ENCODE results near the gene MAD2L1BP. TPM values are rescaled to one million over a fixed set of nuclear protein-coding genes. Genes with fewer than 3 reads are reported as not detected.

Gene MAD2L1BP
- total RNA-seq, 2 donors from 2014 or later, result 11.3 to 24.8 TPM

GRCh38 chr6:43621836-43622180 is 13.8 kb upstream of the MAD2L1BP start:
- Histone ChIP-seq H3K4me1 (ENCODE audit: control insufficient read depth in 1 of 2, low read depth in 2 of 2) (peaks cover 0 to 11% of the 10 kb centered on the region in 2 donors), H3K4me3 (no peak overlapping the region), H3K36me3 (peaks cover 54% of the 10 kb centered on the region), H3K27ac (no peak overlapping the region), H3K9me3 (no peaks in the 10 kb centered on the region), H3K27me3 (replicated peaks; ENCODE audit: insufficient read depth) (no peaks in the 10 kb centered on the region)
- ATAC-seq (ENCODE audit: insufficient number of reproducible peaks, low FRiP score, low read depth) (no peak), DNase-seq (ENCODE audit: low spot score) (no peak)
- TF ChIP-seq, protein P1, sequence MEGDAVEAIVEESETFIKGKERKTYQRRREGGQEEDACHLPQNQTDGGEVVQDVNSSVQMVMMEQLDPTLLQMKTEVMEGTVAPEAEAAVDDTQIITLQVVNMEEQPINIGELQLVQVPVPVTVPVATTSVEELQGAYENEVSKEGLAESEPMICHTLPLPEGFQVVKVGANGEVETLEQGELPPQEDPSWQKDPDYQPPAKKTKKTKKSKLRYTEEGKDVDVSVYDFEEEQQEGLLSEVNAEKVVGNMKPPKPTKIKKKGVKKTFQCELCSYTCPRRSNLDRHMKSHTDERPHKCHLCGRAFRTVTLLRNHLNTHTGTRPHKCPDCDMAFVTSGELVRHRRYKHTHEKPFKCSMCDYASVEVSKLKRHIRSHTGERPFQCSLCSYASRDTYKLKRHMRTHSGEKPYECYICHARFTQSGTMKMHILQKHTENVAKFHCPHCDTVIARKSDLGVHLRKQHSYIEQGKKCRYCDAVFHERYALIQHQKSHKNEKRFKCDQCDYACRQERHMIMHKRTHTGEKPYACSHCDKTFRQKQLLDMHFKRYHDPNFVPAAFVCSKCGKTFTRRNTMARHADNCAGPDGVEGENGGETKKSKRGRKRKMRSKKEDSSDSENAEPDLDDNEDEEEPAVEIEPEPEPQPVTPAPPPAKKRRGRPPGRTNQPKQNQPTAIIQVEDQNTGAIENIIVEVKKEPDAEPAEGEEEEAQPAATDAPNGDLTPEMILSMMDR (IDR thresholded peaks at IDR 0.05), result no peak

DNA sequence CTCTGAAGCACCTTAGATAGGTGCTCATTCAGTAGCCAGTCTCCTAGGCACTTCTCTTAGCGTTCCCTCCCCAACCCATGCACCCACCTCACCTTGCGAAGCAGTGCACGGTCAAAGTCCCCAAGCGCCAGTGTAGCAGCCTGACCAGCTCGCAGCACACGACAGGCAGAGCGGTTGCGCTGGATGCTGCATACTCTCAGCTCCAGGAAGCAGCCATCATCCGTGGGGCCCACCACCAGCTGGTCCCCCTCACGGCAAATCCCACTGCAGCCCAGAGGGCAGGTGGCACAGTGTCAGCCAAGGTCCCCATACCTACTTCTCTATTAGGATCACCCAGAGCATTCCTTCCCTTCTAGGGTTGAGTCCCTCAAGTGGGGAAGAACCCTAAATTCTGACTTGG is 13.1 kb upstream of the MAD2L1BP start:
- TF ChIP-seq, protein P1 (IDR thresholded peaks at IDR 0.05), result no peak
- DNase-seq (ENCODE audit: low spot score) (no peak), ATAC-seq (ENCODE audit: insufficient number of reproducible peaks, low FRiP score, low read depth) (no peak)
- Histone ChIP-seq H3K36me3 (peaks cover 54% of the 10 kb centered on the region), H3K4me3 (no peak overlapping the region), H3K9me3 (no peaks in the 10 kb centered on the region), H3K27me3 (replicated peaks; ENCODE audit: insufficient read depth) (no peaks in the 10 kb centered on the region), H3K27ac (no peak overlapping the region), H3K4me1 (ENCODE audit: control insufficient read depth in 1 of 2, low read depth in 2 of 2) (peaks cover under 1 to 18% of the 10 kb centered on the region in 2 donors)

- H3K27ac ChIP-seq, result no peak overlapping the region
- H3K9me3 ChIP-seq, result no peaks in the 10 kb centered on the region
- H3K4me3 ChIP-seq, result no peak overlapping the region
- no peaks in the 10 kb centered on the region for H3K27me3 ChIP-seq (replicated peaks; ENCODE audit: insufficient read depth)
- TF ChIP-seq, protein P1 (IDR thresholded peaks at IDR 0.05), result no peak
- H3K36me3 ChIP-seq, result peaks cover 54% of the 10 kb centered on the region
- DNase-seq (ENCODE audit: low spot score), result no peak
- no peak for ATAC-seq (ENCODE audit: insufficient number of reproducible peaks, low FRiP score, low read depth)
- peaks cover 7 to 24% of the 10 kb centered on the region in 2 donors for H3K4me1 ChIP-seq (ENCODE audit: control insufficient read depth in 1 of 2, low read depth in 2 of 2)
Observed at GRCh38 chr6:43623880-43624785, 11.5 kb upstream of the MAD2L1BP start.

DNA sequence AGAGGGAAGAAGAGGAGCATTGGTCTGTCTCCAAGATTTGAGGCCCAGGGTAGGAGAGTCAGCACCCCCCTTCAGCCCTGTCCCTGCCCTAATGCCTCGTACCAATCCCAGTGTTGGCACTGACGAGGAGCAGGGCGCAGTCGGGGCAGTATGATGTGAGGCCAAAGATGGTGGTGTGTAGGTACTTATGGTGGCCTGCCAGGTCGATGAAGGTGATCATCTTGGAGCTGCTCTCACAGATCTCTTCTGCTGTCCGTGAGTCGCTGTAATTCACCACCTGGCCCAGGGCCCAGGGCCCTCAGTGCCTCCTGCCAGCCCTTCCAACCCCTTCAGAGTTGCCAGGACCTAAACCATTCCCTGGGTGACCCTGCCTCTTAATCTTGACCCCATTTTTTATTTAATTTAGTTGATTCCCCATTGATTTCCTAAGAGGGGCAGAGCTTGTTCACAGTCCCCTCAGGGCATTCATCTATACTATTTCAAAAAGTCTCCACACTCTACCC is 10.8 kb upstream of the MAD2L1BP start:
- no peak overlapping the region for H3K4me3 ChIP-seq
- H3K4me1 ChIP-seq (ENCODE audit: control insufficient read depth in 1 of 2, low read depth in 2 of 2), result peaks cover 7 to 24% of the 10 kb centered on the region in 2 donors
- TF ChIP-seq, protein P1 (IDR thresholded peaks at IDR 0.05), result no peak
- no peaks in the 10 kb centered on the region for H3K9me3 ChIP-seq
- H3K36me3 ChIP-seq, result peaks cover 54% of the 10 kb centered on the region
- no peak for DNase-seq (ENCODE audit: low spot score)
- H3K27me3 ChIP-seq (replicated peaks; ENCODE audit: insufficient read depth), result no peaks in the 10 kb centered on the region
- ATAC-seq (ENCODE audit: insufficient number of reproducible peaks, low FRiP score, low read depth), result no peak
- no peak overlapping the region for H3K27ac ChIP-seq

GRCh38 chr6:43625393-43625992 is 10.1 kb upstream of the MAD2L1BP start:
- DNase-seq (ENCODE audit: low spot score), result no peak
- TF ChIP-seq, protein P1 (IDR thresholded peaks at IDR 0.05), result no peak
- Histone ChIP-seq H3K27ac (no peak overlapping the region), H3K4me1 (ENCODE audit: control insufficient read depth in 1 of 2, low read depth in 2 of 2) (peaks cover 10 to 28% of the 10 kb centered on the region in 2 donors), H3K27me3 (replicated peaks; ENCODE audit: insufficient read depth) (no peaks in the 10 kb centered on the region), H3K9me3 (no peaks in the 10 kb centered on the region), H3K4me3 (no peak overlapping the region), H3K36me3 (peaks cover 53% of the 10 kb centered on the region)
- no peak for ATAC-seq (ENCODE audit: insufficient number of reproducible peaks, low FRiP score, low read depth)

Measured in thoracic aorta (tissue), 2 donors.